Frontal cortex (tissue), 4 donors: Measurements from ENCODE around the gene UBQLN3. TPM values are rescaled to one million over a fixed set of nuclear protein-coding genes. Genes with fewer than 3 reads are reported as not detected.

Experiments
- DNase-seq, 2 donors: peaks; one replicate each; pipeline ENCODE4 v3.0.0; 2012; ENCODE audit warnings: low spot score in 2 of 2
- FAIRE-seq: peaks from 2 replicates; lab custom pipeline; 2012; peaks lifted over from hg19 to GRCh38; lab: Jason Lieb, UNC
- total RNA-seq: library from RNA; depleted of rRNA; stranded (reverse); fragments of >200 nt; gene quantifications from one replicate; pipeline ENCODE4 v1.2.3, GENCODE V29; 2014
- donor health status: control.
- donor health status: control.
- donor health status: control.

Gene UBQLN3
- under 0.01 TPM for total RNA-seq

GRCh38 chr11:5509803-5510202 lies at the start of gene UBQLN3:
TSS of gene UBQLN3 (minus strand) at chr11:5509957. CDS start at chr11:5509558, 399 bp downstream.
- DNase-seq (no peak), FAIRE-seq (no peak)

- no peak for FAIRE-seq
These were observed 48.0 kb upstream of the UBQLN3 start for GRCh38 chr11:5557751-5558150.

DNA sequence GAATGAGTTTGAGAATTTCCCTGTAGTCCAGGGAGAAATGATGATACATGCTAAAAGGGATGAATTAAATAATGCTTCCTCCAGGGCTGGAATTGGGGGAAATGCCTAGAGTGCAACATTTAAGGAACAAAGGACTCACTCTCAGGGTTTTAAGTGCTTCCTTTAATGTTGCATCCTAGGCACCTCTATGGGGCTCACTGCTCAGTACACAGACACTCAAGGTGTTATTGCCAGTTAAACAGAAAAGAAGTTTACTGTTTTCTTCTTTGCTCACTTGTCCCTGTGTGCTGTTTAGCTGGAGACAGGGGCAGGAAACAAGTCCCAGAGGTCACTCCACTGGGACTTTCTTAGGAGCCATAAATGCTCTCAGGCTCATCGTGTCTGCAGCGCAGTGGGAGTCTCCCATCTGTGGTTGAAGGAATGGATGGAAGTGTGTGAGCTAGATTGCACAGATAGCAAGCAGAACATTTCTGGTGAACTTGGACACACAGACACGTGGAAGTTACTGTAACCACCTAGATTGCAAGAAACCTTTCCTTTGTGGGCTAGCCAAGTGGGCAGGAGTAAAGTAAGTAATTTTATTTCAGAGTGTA lies 46.9 kb upstream of the UBQLN3 start:
- FAIRE-seq: no peak

More at GRCh38 chr11:5557751-5558150, 48.0 kb upstream of the UBQLN3 start:
- no peak for DNase-seq

GRCh38 chr11:5553343-5553742 lies 43.6 kb upstream of the UBQLN3 start:
- DNase-seq (no peak), FAIRE-seq (no peak)

More for the DNA sequence above, 46.9 kb upstream of the UBQLN3 start:
- DNase-seq: no peak

DNA sequence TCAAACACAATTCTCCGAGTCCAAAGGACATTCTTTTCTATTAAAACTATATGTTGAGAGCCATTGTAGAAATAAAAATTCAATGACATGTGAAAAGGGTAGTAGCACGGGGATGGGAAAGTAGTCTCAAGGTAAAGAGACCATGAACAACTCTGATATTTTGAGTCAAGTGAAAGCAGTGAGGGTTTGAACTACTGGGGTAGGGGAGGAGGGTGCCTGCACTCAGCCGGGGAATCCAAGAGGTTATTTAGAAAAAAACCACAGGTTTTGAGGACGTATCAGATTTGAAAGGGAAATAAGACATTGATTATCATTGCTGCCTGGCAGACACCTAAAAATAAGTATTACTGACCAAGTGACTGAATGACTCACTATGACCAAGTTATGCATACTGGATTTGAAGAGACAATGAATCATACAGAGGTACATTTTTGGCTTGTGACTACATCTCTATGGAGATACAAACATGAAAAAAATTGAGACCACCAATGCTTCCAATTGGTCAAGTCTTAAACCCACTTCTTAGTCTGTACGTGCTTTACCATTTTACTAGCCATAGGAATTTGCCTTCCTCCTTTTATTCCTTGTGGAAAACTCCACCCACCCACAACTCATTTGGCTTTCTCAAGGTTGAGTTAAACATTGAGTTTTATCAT lies 40.8 kb upstream of the UBQLN3 start:
- DNase-seq: no peak
- FAIRE-seq: no peak

DNA sequence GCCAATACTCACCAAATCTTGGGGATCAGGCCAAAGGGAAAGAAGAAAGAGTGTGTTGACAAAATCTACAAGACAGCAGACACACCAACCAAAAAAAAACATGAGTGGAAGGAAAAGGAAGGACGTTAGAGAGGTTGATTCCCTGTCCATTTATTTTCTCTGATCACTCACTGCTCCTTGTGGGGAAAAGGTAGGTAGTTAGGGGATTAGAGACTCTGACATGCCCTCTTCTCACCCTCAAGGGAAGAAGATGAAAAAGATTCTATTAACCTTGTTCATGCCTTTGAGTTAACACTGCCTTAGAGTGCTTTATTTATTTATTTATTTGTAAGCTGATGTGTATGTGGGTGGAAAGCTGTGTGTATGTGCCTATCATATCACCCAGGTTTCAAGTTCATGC lies 38.7 kb upstream of the UBQLN3 start, which contains the start of gene OR52H1:
Gene OR52H1, minus strand, starts transcription at position 101 of the 400 bp plus-strand sequence. CDS start 3,035 bp downstream, outside the sequence.
- DNase-seq (no peak), FAIRE-seq (no peak)

DNA sequence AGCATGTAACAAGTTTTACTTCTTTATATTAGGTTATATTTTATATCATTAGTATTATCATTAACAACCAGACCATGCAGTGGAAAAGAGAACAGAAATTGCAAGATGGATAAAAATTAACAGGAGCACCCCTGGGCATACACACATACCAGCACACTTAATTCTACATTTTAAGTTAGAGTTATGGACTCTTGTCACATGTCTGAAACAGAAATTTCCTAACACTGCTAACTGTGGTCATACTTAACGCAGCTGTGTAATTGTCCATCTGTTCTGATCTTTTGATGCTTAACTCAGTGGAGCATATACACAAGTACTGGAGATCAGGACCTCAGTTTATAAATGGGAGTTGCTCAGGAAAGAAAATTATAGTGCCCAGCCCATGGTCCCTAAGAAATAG lies 38.2 kb upstream of the UBQLN3 start:
- no peak for FAIRE-seq

GRCh38 chr11:5546457-5546856 lies 36.7 kb upstream of the UBQLN3 start:
- no peak for FAIRE-seq

More for the DNA sequence above, 38.2 kb upstream of the UBQLN3 start:
- DNase-seq: no peak

GRCh38 chr11:5541427-5541826 lies 31.7 kb upstream of the UBQLN3 start:
- no peak for DNase-seq
- no peak for FAIRE-seq

More at GRCh38 chr11:5546457-5546856, 36.7 kb upstream of the UBQLN3 start:
- DNase-seq: no peak

- DNase-seq (no peak), FAIRE-seq (no peak)
These were observed 26.7 kb upstream of the UBQLN3 start for GRCh38 chr11:5536482-5536881.

DNA sequence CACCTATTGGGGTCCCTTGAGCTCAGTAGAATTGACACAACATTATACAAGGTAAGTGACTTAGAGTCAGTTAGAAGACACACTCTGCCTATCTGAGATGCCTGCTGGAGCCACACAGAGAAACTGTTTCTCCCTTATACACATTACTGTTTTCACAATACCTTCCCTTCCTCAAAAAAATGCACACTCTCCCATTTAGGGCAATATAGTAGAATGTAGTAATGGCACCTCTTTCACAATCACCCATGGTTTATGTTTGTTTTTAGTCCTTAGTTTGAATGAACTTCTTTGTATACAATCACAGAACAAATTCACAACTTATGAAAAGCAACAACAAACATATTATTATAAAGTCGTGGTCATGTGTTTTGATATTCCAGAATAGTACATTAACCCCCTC lies 24.3 kb upstream of the UBQLN3 start:
- no peak for FAIRE-seq
- no peak for DNase-seq

GRCh38 chr11:5531053-5531831 lies 21.5 kb upstream of the UBQLN3 start:
- DNase-seq (no peak), FAIRE-seq (no peak)

DNA sequence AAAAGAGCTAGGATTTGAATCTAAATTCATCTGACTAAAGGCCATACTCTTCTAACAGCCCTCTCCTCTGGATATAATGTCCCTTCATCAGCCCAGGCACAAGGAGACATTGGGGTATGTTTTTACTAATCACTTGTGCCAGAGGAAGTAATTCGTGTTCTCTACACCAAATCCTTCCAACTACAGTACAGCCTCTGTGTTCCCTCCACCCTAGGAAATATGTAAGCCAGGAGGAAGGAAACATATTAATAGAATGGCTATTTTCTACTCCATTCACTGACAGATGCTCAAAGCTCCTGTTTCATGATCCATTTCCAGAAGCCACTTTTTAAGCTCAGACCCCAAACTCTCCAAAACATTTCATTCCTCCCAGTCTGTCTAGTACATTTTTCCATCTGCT lies 18.7 kb upstream of the UBQLN3 start:
- FAIRE-seq (no peak), DNase-seq (no peak)

DNA sequence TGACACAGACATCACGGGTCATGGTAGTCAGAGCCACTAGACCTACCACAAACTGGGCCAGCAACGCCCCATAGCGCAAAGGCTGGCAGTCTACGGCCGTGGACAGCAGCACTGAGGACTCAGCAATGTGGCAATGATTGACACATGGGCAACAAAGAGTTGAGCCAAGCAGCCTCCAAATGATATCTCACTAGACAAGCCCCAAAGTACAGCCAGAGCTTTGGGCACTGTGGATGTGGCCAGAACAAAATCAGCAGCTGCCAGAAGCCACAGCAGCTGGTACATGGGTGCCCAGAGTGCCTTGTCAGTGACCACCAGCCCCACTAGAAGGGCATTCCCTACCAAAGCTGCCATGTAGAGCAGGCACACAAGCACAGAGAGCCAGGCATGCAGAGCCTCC lies 18.0 kb upstream of the UBQLN3 start:
- FAIRE-seq (no peak), DNase-seq (no peak)

DNA sequence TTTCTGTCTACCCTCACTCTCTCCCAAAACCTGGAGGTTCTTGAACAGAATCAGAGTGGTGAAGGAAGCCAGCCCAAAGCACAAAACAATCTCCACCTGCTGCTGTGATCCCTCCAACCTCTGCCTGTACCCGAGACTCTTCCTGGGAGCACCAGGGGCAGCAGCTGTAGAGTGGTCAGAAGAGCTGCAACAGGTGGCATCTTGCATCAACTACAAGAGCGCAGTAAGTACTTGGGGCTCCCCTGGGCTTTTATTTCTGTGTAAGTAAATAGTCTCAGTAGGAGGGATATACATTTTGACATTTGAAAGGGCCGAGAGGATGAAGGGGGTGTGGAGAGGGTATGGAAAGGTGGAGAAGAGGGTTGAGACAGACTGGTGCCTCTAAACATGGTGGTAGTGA lies 15.0 kb upstream of the UBQLN3 start:
- FAIRE-seq: no peak

DNA sequence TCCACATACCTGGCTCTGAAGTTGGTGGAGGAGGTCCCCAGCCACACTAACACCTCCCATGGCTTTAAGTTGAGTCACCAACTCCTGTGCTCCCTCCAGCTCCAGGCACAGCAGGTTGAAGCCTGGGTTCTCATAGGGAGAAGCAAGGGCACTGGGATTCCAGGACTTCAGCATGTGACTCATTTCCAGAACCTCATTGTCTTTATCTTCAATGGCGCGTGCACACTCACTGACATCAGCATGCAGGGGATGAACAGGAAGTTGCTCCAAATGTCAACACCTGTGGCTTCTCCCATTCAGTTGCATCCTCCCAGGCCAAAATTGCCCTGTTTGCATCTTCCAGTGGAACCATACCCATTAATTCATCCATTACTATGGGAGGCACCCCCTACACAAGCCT lies 12.6 kb upstream of the UBQLN3 start:
- FAIRE-seq: no peak
- DNase-seq: no peak

More for the DNA sequence above, 15.0 kb upstream of the UBQLN3 start:
- no peak for DNase-seq

DNA sequence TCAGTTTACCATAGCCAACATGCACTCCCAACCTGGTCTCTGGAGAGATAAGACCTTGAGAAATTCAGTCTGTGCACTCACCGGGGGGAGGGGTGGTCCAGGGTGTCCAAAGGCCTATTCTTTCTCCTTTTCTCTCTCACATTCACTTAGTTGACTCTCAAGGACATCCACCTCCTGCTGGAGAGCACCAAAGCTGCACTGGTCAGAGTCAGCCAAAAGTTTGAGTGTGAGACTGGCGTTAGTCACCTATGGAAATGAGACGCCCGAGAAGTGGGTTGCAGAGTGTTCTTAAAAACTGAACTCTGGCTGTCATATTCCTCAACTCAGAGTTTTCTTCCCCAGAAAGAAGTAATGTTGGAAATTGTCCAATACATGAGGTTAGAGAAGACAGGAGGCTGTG lies 11.8 kb upstream of the UBQLN3 start:
- DNase-seq (no peak), FAIRE-seq (no peak)

- DNase-seq (no peak), FAIRE-seq (no peak)
These were observed 6.8 kb upstream of the UBQLN3 start, which contains the start of gene UBQLNL for GRCh38 chr11:5516599-5516998. TSS of gene UBQLNL (minus strand) at chr11:5516699. CDS start at chr11:5516441, 258 bp downstream.

DNA sequence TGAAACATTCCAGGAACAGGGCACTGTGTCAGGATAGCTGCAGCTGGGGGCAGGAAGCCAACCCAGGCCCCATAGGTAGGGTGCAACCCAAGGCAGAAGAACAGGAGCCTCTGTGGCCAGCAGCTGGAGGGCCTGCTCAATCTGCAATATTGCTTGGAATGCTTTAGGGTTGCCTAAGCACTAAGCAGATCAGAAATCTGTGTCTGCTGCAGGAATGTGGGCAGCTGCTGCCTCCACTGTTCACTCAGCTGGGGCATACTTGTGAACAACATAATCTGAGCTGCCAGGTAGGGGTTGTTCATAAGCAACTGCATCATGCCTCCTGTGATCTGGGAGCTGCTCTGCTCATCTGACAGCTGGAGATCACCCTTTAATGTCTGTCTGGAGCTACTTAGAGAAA lies 5.1 kb upstream of the UBQLN3 start:
- DNase-seq (no peak), FAIRE-seq (no peak)

DNA sequence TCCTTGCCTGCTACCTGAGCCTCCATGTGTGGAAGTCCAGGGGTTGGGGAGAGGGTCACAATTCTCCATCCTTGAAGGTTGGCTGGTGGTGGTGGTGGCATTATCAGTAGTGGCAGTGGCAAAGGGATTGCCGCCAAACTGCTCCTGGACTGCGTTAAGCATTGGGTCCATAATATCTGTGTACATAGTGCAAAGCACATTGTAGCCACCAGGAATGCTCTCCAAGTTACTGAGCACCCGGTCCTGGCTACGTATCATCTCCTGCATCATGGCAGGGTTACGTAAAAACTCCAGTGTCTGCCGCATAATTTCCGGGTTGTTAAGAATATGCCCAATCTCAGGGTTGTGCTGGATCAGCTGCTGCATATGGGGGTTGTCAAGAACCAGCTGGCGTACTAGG lies 1.2 kb downstream of the UBQLN3 start:
- DNase-seq (no peak), FAIRE-seq (no peak)

DNA sequence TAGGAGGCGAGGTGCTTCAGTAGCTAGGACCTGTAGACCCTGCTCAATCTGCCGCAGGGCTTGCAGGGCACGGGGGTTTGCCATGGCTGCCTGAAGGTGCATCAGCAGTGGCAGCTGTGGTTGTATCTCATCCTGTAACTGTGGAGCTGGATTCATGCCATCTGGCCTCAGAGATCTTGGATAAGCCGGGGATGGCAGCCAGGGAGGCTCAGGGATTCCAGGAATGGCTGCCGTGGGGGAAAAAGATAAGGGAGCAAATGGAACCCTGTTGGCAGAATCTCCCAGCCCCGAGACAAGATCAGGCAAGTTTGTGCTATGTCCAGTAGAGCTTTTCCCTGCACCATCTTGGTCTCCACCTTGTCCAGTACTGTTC lies 1.8 kb downstream of the UBQLN3 start:
- FAIRE-seq (no peak), DNase-seq (no peak)
